ENCODE measurements around the gene TCF20.

The TCF20 gene

GRCh38 chr22:42301077-42301741 is 30.8 kb upstream of the TCF20 start:
- DNase-seq, result no peak
- intact Hi-C loops (cut with DNase I), result no loop called here

GRCh38 chr22:42300259-42301076 is 30.0 kb upstream of the TCF20 start:
- intact Hi-C loops (cut with DNase I), result no loop called here
- DNase-seq, result no peak

- intact Hi-C loops (cut with DNase I), result loop anchor here (5.0 to 10.0 kb wide), 2 partner anchors 65 to 138 kb away; no protein-coding TSS in a partner anchor
- no peak for DNase-seq
Observed at GRCh38 chr22:42299586-42300258, 29.3 kb upstream of the TCF20 start.

- no peak for DNase-seq
- intact Hi-C loops (cut with DNase I), result loop anchor here (5.0 to 10.0 kb wide), 2 partner anchors 66 to 139 kb away; no protein-coding TSS in a partner anchor
Observed at GRCh38 chr22:42298746-42299145, 28.3 kb upstream of the TCF20 start.

- intact Hi-C loops (cut with DNase I), result loop anchor here (5.0 to 10.0 kb wide), 2 partner anchors 67 to 140 kb away; no protein-coding TSS in a partner anchor
- no peak for DNase-seq
Observed at GRCh38 chr22:42297778-42298177, 27.3 kb upstream of the TCF20 start.

- no peak for DNase-seq
- intact Hi-C loops (cut with DNase I), result loop anchor here (5.0 to 10.0 kb wide), 2 partner anchors 68 to 140 kb away; no protein-coding TSS in a partner anchor
Observed at GRCh38 chr22:42296883-42297282, 26.4 kb upstream of the TCF20 start.

GRCh38 chr22:42296381-42296853 is 26.0 kb upstream of the TCF20 start:
- intact Hi-C loops (cut with DNase I), result loop anchor here (5.0 to 10.0 kb wide), 2 partner anchors 68 to 141 kb away; no protein-coding TSS in a partner anchor
- peak; percentile 60 to 94 (median 70) for DNase-seq

- intact Hi-C loops (cut with DNase I), result loop anchor here (10.0 kb wide), 1 partner anchor 70 kb away; no protein-coding TSS in a partner anchor
- DNase-seq, result peak in 1 of 10 donors; percentile 85
Observed at GRCh38 chr22:42294034-42294985, 23.9 kb upstream of the TCF20 start.

- intact Hi-C loops (cut with DNase I), result loop anchor here (10.0 kb wide), 1 partner anchor 72 kb away; no protein-coding TSS in a partner anchor
- no peak for DNase-seq
Observed at GRCh38 chr22:42292732-42293520, 22.5 kb upstream of the TCF20 start.

- DNase-seq, result no peak
Observed at GRCh38 chr22:42291287-42291686, 20.8 kb upstream of the TCF20 start.

GRCh38 chr22:42289671-42290541 is 19.5 kb upstream of the TCF20 start:
- intact Hi-C loops (cut with DNase I), result loop anchor here (10.0 kb wide), 1 partner anchor 75 kb away; no protein-coding TSS in a partner anchor
- peak in 3 of 10 donors; percentile 50 to 88 (median 85) for DNase-seq

More at GRCh38 chr22:42291287-42291686, 20.8 kb upstream of the TCF20 start:
- intact Hi-C loops (cut with DNase I), result loop anchor here (10.0 kb wide), 1 partner anchor 74 kb away; no protein-coding TSS in a partner anchor

GRCh38 chr22:42288791-42289190 is 18.3 kb upstream of the TCF20 start:
- DNase-seq, result peak in 2 of 10 donors; percentile 8 to 18
- intact Hi-C loops (cut with DNase I), result no loop called here

GRCh38 chr22:42287174-42287890 is 16.9 kb upstream of the TCF20 start:
- intact Hi-C loops (cut with DNase I), result no loop called here
- DNase-seq, result peak in 1 of 10 donors; percentile 14

- peak in 1 of 10 donors; percentile 8 for DNase-seq
- intact Hi-C loops (cut with DNase I), result no loop called here
Observed at GRCh38 chr22:42286205-42286604, 15.8 kb upstream of the TCF20 start.

- intact Hi-C loops (cut with DNase I), result no loop called here
Observed at GRCh38 chr22:42285604-42286003, 15.2 kb upstream of the TCF20 start.

GRCh38 chr22:42284643-42285181 is 14.3 kb upstream of the TCF20 start:
- DNase-seq, result peak in 3 of 10 donors; percentile 62 to 80 (median 64)
- intact Hi-C loops (cut with DNase I), result no loop called here

More at GRCh38 chr22:42285604-42286003, 15.2 kb upstream of the TCF20 start:
- no peak for DNase-seq
